H1 (cell line): ENCODE results near the gene PROM2. TPM values are rescaled to one million over a fixed set of nuclear protein-coding genes. Genes with fewer than 3 reads are reported as not detected.

Experiments
- CTCF ChIA-PET: fragments of 300-600 bp; sonication (Branson Sonifier 250); formaldehyde crosslinking; loops from one replicate; lab custom pipeline; 2021; ENCODE audit not compliant: partially characterized antibody; lab: Charles Lee
- POLR2A ChIA-PET: fragments of 300-600 bp; sonication (Branson Sonifier 250); formaldehyde crosslinking; loops from one replicate; lab custom pipeline; 2021; ENCODE audit warnings: inconsistent platforms; ENCODE audit not compliant: partially characterized antibody; lab: Charles Lee
- DNase-seq, 2 experiments: peaks; one replicate each; pipeline versions ENCODE4 v3.0.0 to v3.0.0-alpha.2; 2010 to 2022; ENCODE audit warnings: low spot score in 2 of 2, low read depth in 1 of 2, mixed read lengths in 1 of 2
- FAIRE-seq: peaks from 2 replicates; lab custom pipeline; 2011; peaks lifted over from hg19 to GRCh38; lab: Jason Lieb, UNC
- H2AFZ ChIP-seq: 2 replicates; pipeline ENCODE4 v1.8.1; 2012; ENCODE audit warnings: low read length, inconsistent platforms
- H2AK5ac ChIP-seq: 2 replicates; pipeline ENCODE4 v1.6.1; 2013; ENCODE audit warnings: low read depth, low read length
- H2BK120ac ChIP-seq: replicated peaks from 2 replicates; pipeline ENCODE3; 2013; ENCODE audit warnings: low read depth, low read length, inconsistent platforms
- H2BK12ac ChIP-seq: 2 replicates; pipeline ENCODE4 v1.6.1; 2013; ENCODE audit warnings: low read depth, low read length
- H2BK15ac ChIP-seq: 2 replicates; pipeline ENCODE4 v1.6.1; 2013; ENCODE audit warnings: low read length
- H2BK20ac ChIP-seq: 2 replicates; pipeline ENCODE4 v1.6.1; 2013; ENCODE audit warnings: low read length
- H2BK5ac ChIP-seq: 2 replicates; pipeline ENCODE4 v1.6.1; 2013; ENCODE audit warnings: low read depth, low read length
- H3K14ac ChIP-seq: 2 replicates; pipeline ENCODE4 v1.6.1; 2013; ENCODE audit warnings: inconsistent platforms; ENCODE audit not compliant: insufficient read length
- H3K18ac ChIP-seq: 2 replicates; pipeline ENCODE4 v1.6.1; 2013; ENCODE audit warnings: low read length; ENCODE audit errors: extremely low read depth
- H3K23ac ChIP-seq: 2 replicates; pipeline ENCODE4 v1.6.1; 2013; ENCODE audit warnings: inconsistent platforms; ENCODE audit not compliant: insufficient read length
- H3K23me2 ChIP-seq: 2 replicates; pipeline ENCODE4 v1.6.1; 2013; ENCODE audit warnings: low read depth, low read length
- H3K27ac ChIP-seq: 2 replicates; pipeline ENCODE4 v1.6.1; 2011; ENCODE audit warnings: low read depth, low read length, inconsistent platforms
- H3K27me3 ChIP-seq, 4 experiments: replicated peaks in 1 of 4; 1 replicate in 1 of 4; 2 replicates in 3 of 4; pipeline versions ENCODE4 v1.6.1 to v1.8.1; 2011 to 2013; ENCODE audit warnings: low read length in 3 of 4, mild to moderate bottlenecking in 3 of 4, inconsistent platforms in 2 of 4, mixed read lengths in 2 of 4, moderate library complexity in 1 of 4; ENCODE audit not compliant: control insufficient read depth in 3 of 4, insufficient read depth in 3 of 4; ENCODE audit errors: extremely low read depth in 1 of 4
- H3K36me3 ChIP-seq, 4 experiments: 2 replicates each; pipeline versions ENCODE4 v1.6.1 to v1.8.1; 2011 to 2013; ENCODE audit warnings: mild to moderate bottlenecking in 4 of 4, low read length in 3 of 4, moderate library complexity in 2 of 4, control low read depth in 1 of 4, inconsistent platforms in 1 of 4; ENCODE audit not compliant: insufficient read depth in 4 of 4, control insufficient read depth in 2 of 4
- H3K4ac ChIP-seq: replicated peaks from 2 replicates; pipeline ENCODE3; 2013; ENCODE audit warnings: low read length, low read depth, mixed read lengths, inconsistent platforms; ENCODE audit not compliant: insufficient read length
- H3K4me1 ChIP-seq, 4 experiments: replicated peaks in 1 of 4; 1 replicate in 1 of 4; 2 replicates in 3 of 4; pipeline versions ENCODE4 v1.6.1 to v1.8.1; 2011 to 2013; ENCODE audit warnings: low read length in 3 of 4, inconsistent platforms in 2 of 4, mixed read lengths in 1 of 4; ENCODE audit not compliant: insufficient read depth in 4 of 4, control insufficient read depth in 3 of 4
- H3K4me2 ChIP-seq, 2 experiments: 2 replicates each; pipeline versions ENCODE4 v1.6.1 to v1.8.1; 2011 to 2013; ENCODE audit warnings: low read depth in 2 of 2, low read length in 2 of 2, control low read depth in 1 of 2, inconsistent platforms in 1 of 2, mild to moderate bottlenecking in 1 of 2; ENCODE audit not compliant: insufficient read depth in 1 of 2
- H3K4me3 ChIP-seq, 4 experiments: fragments of 200-600, 300-600 bp in 1 of 4; sonication (generic), shearing (Covaris generic), sonication (Bioruptor Twin) in 1 of 4; 2 replicates each; pipeline versions ENCODE4 v1.5.1 to v1.8.1; 2011 to 2016; ENCODE audit warnings: low read length in 4 of 4, low read depth in 3 of 4, control low read depth in 2 of 4, inconsistent platforms in 2 of 4, mild to moderate bottlenecking in 2 of 4, mixed read lengths in 1 of 4, moderate library complexity in 1 of 4; ENCODE audit not compliant: insufficient read depth in 2 of 4; ENCODE audit errors: extremely low read depth in 1 of 4
- H3K56ac ChIP-seq: replicated peaks from 2 replicates; pipeline ENCODE3; 2013; ENCODE audit warnings: low read depth, mild to moderate bottlenecking, mixed read lengths, low read length, inconsistent platforms; ENCODE audit not compliant: insufficient read length
- H3K79me1 ChIP-seq: 2 replicates; pipeline ENCODE4 v1.6.1; 2013; ENCODE audit warnings: low read depth, low read length, control low read depth
- H3K79me2 ChIP-seq, 2 experiments: 2 replicates each; pipeline versions ENCODE4 v1.6.1 to v1.8.1; 2012 to 2013; ENCODE audit warnings: low read length in 2 of 2, mild to moderate bottlenecking in 2 of 2, inconsistent platforms in 1 of 2; ENCODE audit not compliant: insufficient read depth in 2 of 2, control insufficient read depth in 1 of 2
- H3K9ac ChIP-seq, 4 experiments: replicated peaks in 1 of 4; 1 replicate in 1 of 4; 2 replicates in 3 of 4; pipeline versions ENCODE4 v1.6.1 to v1.8.1; 2011 to 2013; ENCODE audit warnings: low read depth in 3 of 4, low read length in 3 of 4, control low read depth in 2 of 4, mild to moderate bottlenecking in 2 of 4, moderate library complexity in 2 of 4, inconsistent platforms in 1 of 4; ENCODE audit errors: extremely low read depth in 1 of 4
- H3K9me3 ChIP-seq, 2 experiments: 2 replicates each; pipeline versions ENCODE4 v1.6.1 to v1.8.1; 2012 to 2013; ENCODE audit warnings: mild to moderate bottlenecking in 2 of 2, moderate library complexity in 2 of 2, control low read depth in 1 of 2, inconsistent platforms in 1 of 2, low read depth in 1 of 2, low read length in 1 of 2, mixed read lengths in 1 of 2; ENCODE audit not compliant: insufficient read depth in 2 of 2
- H4K20me1 ChIP-seq, 2 experiments: replicated peaks in 1 of 2; 2 replicates each; pipeline versions ENCODE3 to v1.8.1; 2011 to 2013; ENCODE audit warnings: inconsistent platforms in 2 of 2, low read length in 2 of 2, mild to moderate bottlenecking in 1 of 2; ENCODE audit not compliant: insufficient read depth in 2 of 2, control insufficient read depth in 1 of 2
- H4K5ac ChIP-seq: 2 replicates; pipeline ENCODE4 v1.6.1; 2013; ENCODE audit warnings: low read length, low read depth, mixed read lengths, inconsistent platforms; ENCODE audit not compliant: insufficient read length
- H4K8ac ChIP-seq: 2 replicates; pipeline ENCODE4 v1.8.0; 2013; ENCODE audit warnings: mild to moderate bottlenecking, moderate library complexity, low read length, inconsistent platforms; ENCODE audit not compliant: insufficient read depth; ENCODE audit errors: extremely low read depth
- H4K91ac ChIP-seq: replicated peaks from 2 replicates; pipeline ENCODE3; 2013; ENCODE audit warnings: low read length, mixed read lengths, inconsistent platforms; ENCODE audit not compliant: insufficient read length
- GABPA ChIP-seq: IDR thresholded peaks from 2 replicates; pipeline ENCODE4 v1.6.1; 2011; ENCODE audit warnings: mild to moderate bottlenecking, low read length, moderate library complexity, borderline replicate concordance; ENCODE audit not compliant: insufficient read depth
- JUN ChIP-seq: IDR thresholded peaks from 2 replicates; pipeline ENCODE4 v1.6.1; 2011; ENCODE audit warnings: low read depth, mild to moderate bottlenecking, improper control_type of control experiment, low read length
- JUND ChIP-seq: IDR thresholded peaks from 2 replicates; pipeline ENCODE4 v1.6.1; 2011; ENCODE audit warnings: mild to moderate bottlenecking, improper control_type of control experiment, low read length
- NRF1 ChIP-seq: IDR thresholded peaks from 2 replicates; pipeline ENCODE4 v1.6.1; 2011; ENCODE audit warnings: mild to moderate bottlenecking, low read depth, low read length, improper control_type of control experiment
- SIN3A ChIP-seq, 2 experiments: IDR thresholded peaks in 1 of 2; conservative IDR thresholded peaks in 1 of 2; 2 replicates each; pipeline ENCODE4 v1.6.1; 2011 to 2012; ENCODE audit warnings: low read length in 2 of 2, improper control_type of control experiment in 1 of 2, low read depth in 1 of 2, mild to moderate bottlenecking in 1 of 2
- WGBS, 2 experiments: shearing (Covaris generic) in 1 of 2; methylation state at CpG; one replicate each; pipeline versions ENCODE4 v1.1.6 to v1.1.7; 2013 to 2015; ENCODE audit warnings: low lambda C conversion rate in 2 of 2, mixed read lengths in 2 of 2, inconsistent platforms in 1 of 2, low coverage in 1 of 2, missing lambda C conversion rate in 1 of 2; ENCODE audit not compliant: insufficient replicate concordance in 2 of 2, insufficient coverage in 1 of 2, insufficient read length in 1 of 2; ENCODE audit errors: extremely low coverage in 1 of 2, missing lambda C conversion rate in 1 of 2; 5-methylcytosine and 5-hydroxymethylcytosine counted together
- polyA plus RNA-seq, 7 experiments: library from polyadenylated mRNA; depleted of rRNA in 3 of 7; stranded (reverse) in 5 of 7; unstranded in 2 of 7; fragments of >200 nt in 5 of 7; fragments of 200-250 nt in 2 of 7; gene quantifications; 1 replicate in 5 of 7; 2 replicates in 1 of 7; 4 replicates in 1 of 7; pipeline versions ENCODE4 v1.2.1 to v1.2.3, GENCODE V29; 2011 to 2013; ENCODE audit warnings: missing spikeins in 2 of 7, mixed read lengths in 2 of 7
- total RNA-seq: library from RNA; stranded (reverse); fragmentation: NEBNext Ultra II Directional; extraction: Animal tissue kit (Norgen Biotek cat#: 25700); gene quantifications from 2 replicates; pipeline ENCODE4 v1.2.1, GENCODE V29; 2021

The PROM2 gene
- total and polyA plus RNA-seq, 2 of the 8 experiments (the other 6 are each of a cell fraction or from before 2014, with no cell fraction given): 1.6 to 3.8 TPM

DNA sequence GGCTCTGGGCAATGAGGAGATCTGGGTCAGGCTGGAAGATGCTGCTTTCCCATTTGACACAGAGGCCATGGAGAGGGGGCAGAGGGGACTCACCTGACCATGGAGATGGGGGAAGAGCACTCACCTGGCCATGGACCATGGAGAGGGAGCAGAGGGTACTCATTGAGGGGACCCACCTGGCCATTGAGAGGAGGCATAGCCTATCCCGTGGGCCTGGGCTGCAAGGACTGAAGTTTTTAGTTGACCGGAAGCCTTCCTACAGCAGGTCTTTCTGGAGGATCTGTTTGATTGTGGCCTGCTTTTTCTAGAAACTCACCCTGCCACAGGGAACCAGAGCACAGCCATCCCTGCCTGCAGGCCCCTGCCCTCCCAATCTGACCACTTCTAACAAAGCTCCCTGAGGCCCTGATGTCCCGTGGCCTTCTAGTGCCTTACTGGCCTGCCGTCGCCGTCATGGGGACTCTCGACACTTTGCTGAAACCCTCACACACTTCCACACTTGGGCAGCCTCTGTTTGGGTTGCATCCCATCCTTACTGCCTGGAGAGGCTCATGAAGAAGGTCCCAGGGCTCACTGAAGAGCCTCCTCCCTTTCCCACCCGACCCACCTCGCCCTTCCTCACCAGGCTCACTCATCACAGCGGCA lies 5.1 kb upstream of the PROM2 start:
- WGBS, 2 experiments: 96% methylated on average over 8 of the region's 10 CpGs; no CpG with 5 or more reads in 1 of the 2 experiments
- Histone ChIP-seq H3K9ac (no peak overlapping the region), H3K18ac (no peak overlapping the region), H2AK5ac (no peak overlapping the region), H3K36me3 (no peaks in the 10 kb centered on the region), H2BK120ac (no peak overlapping the region), H3K4me1 (peaks cover 0 to 6% (median 0%) of the 10 kb centered on the region in 4 experiments; a peak in 2 of 7 replicates), H4K8ac (no peak overlapping the region), H3K4me2 (no peak overlapping the region), H3K79me2 (no peaks in the 10 kb centered on the region), H3K23ac (no peak overlapping the region), H4K5ac (no peak overlapping the region), H3K27me3 (no peaks in the 10 kb centered on the region), H3K14ac (no peak overlapping the region), H4K20me1 (no peaks in the 10 kb centered on the region), H3K9me3 (peaks cover 72 to 93% of the 10 kb centered on the region in 2 experiments), H3K27ac (no peak overlapping the region), H2BK12ac (no peak overlapping the region), H3K23me2 (no peaks in the 10 kb centered on the region; the same call in 1 of the 2 replicates), H2AFZ (no peak overlapping the region), H3K56ac (no peak overlapping the region), H4K91ac (no peak overlapping the region), H3K4me3 (no peak overlapping the region), H3K79me1 (no peaks in the 10 kb centered on the region; the same call in 1 of the 2 replicates), H3K4ac (no peak overlapping the region), H2BK15ac (no peak overlapping the region), H2BK5ac (no peak overlapping the region), H2BK20ac (no peak overlapping the region)
- FAIRE-seq: no peak
- no peak for DNase-seq
- ChIA-PET POLR2A (no interaction called here), CTCF (interaction anchor here (0.6 kb wide), 1 partner anchor 20 kb away, joined by 3 read pairs; no protein-coding TSS in a partner anchor)
- no peak for TF ChIP-seq SIN3A (conservative IDR thresholded peaks at IDR 0.05 in 1 of 2, IDR thresholded peaks at IDR 0.05 in 1 of 2; ENCODE audit: low read depth in 1 of 2, low read length in 2 of 2)
- TF ChIP-seq GABPA: no peak
- no peak for TF ChIP-seq JUN
- no peak for TF ChIP-seq NRF1
- TF ChIP-seq JUND: no peak
